Measurements from ENCODE around the gene SZT2. TPM values are rescaled to one million over a fixed set of nuclear protein-coding genes. Genes with fewer than 3 reads are reported as not detected.

The SZT2 gene
- total RNA-seq, 4 donors from 2014 or later: 49.2 to 68.7 (median 57.3) TPM

GRCh38 chr1:43444836-43445235 is 55.1 kb downstream of the SZT2 start:
- H3K9me3 ChIP-seq: no peaks in the 10 kb centered on the region
- no peak for DNase-seq (ENCODE audit: low spot score in 2 of 2)
- H3K4me1 ChIP-seq: no peaks in the 10 kb centered on the region
- H3K27me3 ChIP-seq: no peaks in the 10 kb centered on the region
- 50 to 56% methylated on average over 1 of the region's 1 CpG for WGBS, 2 donors
- no peak overlapping the region for H3K4me3 ChIP-seq
- H3K36me3 ChIP-seq: peaks cover 8 to 100% (median 32%) of the 10 kb centered on the region in 3 donors
- H3K27ac ChIP-seq: no peak overlapping the region
- TF ChIP-seq POLR2A (IDR thresholded peaks at IDR 0.05): no peak
- no peak for TF ChIP-seq CTCF (IDR thresholded peaks at IDR 0.05)
- no peak for TF ChIP-seq EP300 (IDR thresholded peaks at IDR 0.05)

- Histone ChIP-seq H3K27me3 (no peaks in the 10 kb centered on the region), H3K27ac (no peak overlapping the region), H3K4me1 (no peaks in the 10 kb centered on the region), H3K36me3 (peaks cover 8 to 100% (median 32%) of the 10 kb centered on the region in 3 donors), H3K4me3 (no peak overlapping the region), H3K9me3 (no peaks in the 10 kb centered on the region)
- no peak for DNase-seq (ENCODE audit: low spot score in 2 of 2)
- WGBS, 2 donors: 89 to 91% methylated on average over 10 of the region's 10 CpGs
- TF ChIP-seq EP300 (IDR thresholded peaks at IDR 0.05) (no peak), CTCF (IDR thresholded peaks at IDR 0.05) (no peak), POLR2A (IDR thresholded peaks at IDR 0.05) (no peak)
Observed at GRCh38 chr1:43445606-43446387, 56.1 kb downstream of the SZT2 start.

- Histone ChIP-seq H3K9me3 (no peaks in the 10 kb centered on the region), H3K27me3 (no peaks in the 10 kb centered on the region), H3K27ac (no peak overlapping the region), H3K36me3 (peaks cover 8 to 100% (median 32%) of the 10 kb centered on the region in 3 donors), H3K4me1 (no peaks in the 10 kb centered on the region), H3K4me3 (no peak overlapping the region)
- WGBS, 2 donors: 84 to 100% methylated on average over 3 to 4 of the region's 4 CpGs
- TF ChIP-seq CTCF (IDR thresholded peaks at IDR 0.05) (no peak), POLR2A (IDR thresholded peaks at IDR 0.05) (no peak), EP300 (IDR thresholded peaks at IDR 0.05) (no peak)
- no peak for DNase-seq (ENCODE audit: low spot score in 2 of 2)
Observed at GRCh38 chr1:43446388-43446740, 56.7 kb downstream of the SZT2 start.

- H3K4me3 ChIP-seq: no peak overlapping the region
- no peaks in the 10 kb centered on the region for H3K27me3 ChIP-seq
- H3K36me3 ChIP-seq: peaks cover 8 to 100% (median 35%) of the 10 kb centered on the region in 3 donors
- TF ChIP-seq EP300 (IDR thresholded peaks at IDR 0.05) (no peak), POLR2A (IDR thresholded peaks at IDR 0.05) (no peak), CTCF (IDR thresholded peaks at IDR 0.05) (no peak)
- 92% methylated on average over 16 to 19 of the region's 19 CpGs for WGBS, 2 donors
- H3K4me1 ChIP-seq: peaks cover 0 to 3% (median 0%) of the 10 kb centered on the region in 4 donors
- no peaks in the 10 kb centered on the region for H3K9me3 ChIP-seq
- no peak for DNase-seq (ENCODE audit: low spot score in 2 of 2)
- H3K27ac ChIP-seq: no peak overlapping the region
Observed at GRCh38 chr1:43446881-43447835, 57.5 kb downstream of the SZT2 start.

Data from tibial nerve (tissue), 4 donors.